ENCODE data around the gene TMCC2.
A peak's percentile ranks its signal among the peaks of the same experiment; 100 is the strongest.

Gene TMCC2

DNA sequence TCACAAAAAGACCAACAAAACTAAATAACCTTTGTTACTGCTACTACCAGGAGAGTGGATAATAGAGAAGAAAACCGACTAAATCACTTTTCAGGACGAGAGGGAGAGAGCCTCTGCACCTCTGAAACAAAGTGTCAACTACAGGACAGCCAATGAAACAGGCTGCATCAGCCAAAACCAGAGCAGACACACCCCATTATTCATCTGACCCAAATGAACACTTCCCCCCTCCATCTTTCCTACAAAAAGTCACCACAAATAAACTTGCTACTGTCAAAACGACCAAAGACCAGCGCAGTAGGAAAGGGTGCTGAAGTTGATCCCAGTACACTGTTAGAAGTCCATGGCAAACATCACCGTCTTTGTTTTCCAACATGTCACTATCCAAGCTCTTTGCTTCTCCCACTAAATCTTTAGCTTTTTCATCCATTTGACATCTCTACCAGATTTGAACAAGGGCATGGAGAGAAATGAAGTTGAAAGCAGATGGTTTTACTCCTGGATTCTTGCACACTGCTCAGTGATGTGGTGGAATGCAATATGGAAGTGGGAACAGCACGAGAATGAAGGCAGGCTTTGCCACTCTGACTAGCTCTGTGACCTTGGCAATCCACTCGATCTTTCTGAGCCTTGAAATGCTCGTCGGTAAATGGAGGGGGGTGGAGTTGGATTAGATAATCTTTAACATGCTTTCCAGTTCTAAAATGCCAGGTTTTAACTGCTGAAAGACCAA lies 36.7 kb upstream of the TMCC2 start:
- no CpG with 5 or more reads among the region's 9 CpGs for WGBS (ENCODE audit: insufficient coverage, insufficient read length)

GRCh38 chr1:205191622-205192021 lies 36.1 kb upstream of the TMCC2 start:
- no peak for DNase-seq (ENCODE audit: low read depth, low spot score)
- no peaks in the 10 kb centered on the region for H3K36me3 ChIP-seq (ENCODE audit: control insufficient read depth, insufficient read depth, low read length)
- WGBS (ENCODE audit: insufficient coverage, insufficient read length), result 100% methylated on average over 1 of the region's 2 CpGs
- H3K9me3 ChIP-seq (ENCODE audit: control insufficient read depth, insufficient read depth, low read length), result no peaks in the 10 kb centered on the region
- H3K27me3 ChIP-seq (ENCODE audit: control insufficient read depth, insufficient read depth, low read length), result no peaks in the 10 kb centered on the region
- H3K4me3 ChIP-seq (ENCODE audit: low read length), result no peak overlapping the region
- H3K4me1 ChIP-seq (ENCODE audit: control insufficient read depth, insufficient read depth, low read length), result peaks cover 9% of the 10 kb centered on the region
- H3K27ac ChIP-seq (ENCODE audit: low read length), result no peak overlapping the region

More for the DNA sequence above, 36.7 kb upstream of the TMCC2 start:
- Histone ChIP-seq H3K27me3 (ENCODE audit: control insufficient read depth, insufficient read depth, low read length) (no peaks in the 10 kb centered on the region), H3K4me3 (ENCODE audit: low read length) (no peak overlapping the region), H3K36me3 (ENCODE audit: control insufficient read depth, insufficient read depth, low read length) (no peaks in the 10 kb centered on the region), H3K27ac (ENCODE audit: low read length) (no peak overlapping the region), H3K4me1 (ENCODE audit: control insufficient read depth, insufficient read depth, low read length) (peaks cover 9% of the 10 kb centered on the region), H3K9me3 (ENCODE audit: control insufficient read depth, insufficient read depth, low read length) (no peaks in the 10 kb centered on the region)
- DNase-seq (ENCODE audit: low read depth, low spot score), result no peak

DNA sequence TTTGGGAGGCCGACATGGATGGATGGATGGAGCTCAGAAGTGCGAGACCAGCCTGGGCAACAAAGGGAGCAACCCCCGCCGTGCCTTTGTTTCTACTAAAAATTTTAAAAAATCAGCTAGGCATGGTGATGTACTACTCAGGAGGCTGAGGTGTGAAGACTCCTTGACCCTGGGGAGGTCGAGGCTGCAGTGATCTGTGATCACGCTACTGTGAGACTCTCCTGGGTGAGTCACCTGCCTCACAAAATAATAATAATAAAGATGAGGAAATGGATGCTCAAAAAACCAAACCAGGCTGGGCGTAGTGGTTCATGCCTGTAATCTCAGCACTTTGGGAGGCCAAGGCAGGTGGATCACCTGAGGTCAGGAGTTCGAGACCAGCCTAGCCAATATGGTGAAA lies 35.5 kb upstream of the TMCC2 start:
- WGBS (ENCODE audit: insufficient coverage, insufficient read length), result no CpG with 5 or more reads among the region's 8 CpGs
- no peak overlapping the region for H3K27ac ChIP-seq (ENCODE audit: low read length)
- DNase-seq (ENCODE audit: low read depth, low spot score), result no peak
- no peaks in the 10 kb centered on the region for H3K36me3 ChIP-seq (ENCODE audit: control insufficient read depth, insufficient read depth, low read length)
- peaks cover 9% of the 10 kb centered on the region for H3K4me1 ChIP-seq (ENCODE audit: control insufficient read depth, insufficient read depth, low read length)
- H3K27me3 ChIP-seq (ENCODE audit: control insufficient read depth, insufficient read depth, low read length), result no peaks in the 10 kb centered on the region
- no peak overlapping the region for H3K4me3 ChIP-seq (ENCODE audit: low read length)
- H3K9me3 ChIP-seq (ENCODE audit: control insufficient read depth, insufficient read depth, low read length), result no peaks in the 10 kb centered on the region

GRCh38 chr1:205199090-205199930 lies 28.4 kb upstream of the TMCC2 start:
- Histone ChIP-seq H3K9me3 (ENCODE audit: control insufficient read depth, insufficient read depth, low read length) (no peaks in the 10 kb centered on the region), H3K27ac (ENCODE audit: low read length) (no peak overlapping the region), H3K4me1 (ENCODE audit: control insufficient read depth, insufficient read depth, low read length) (peaks cover 9% of the 10 kb centered on the region; the same call in 1 of the 2 replicates), H3K4me3 (ENCODE audit: low read length) (no peak overlapping the region), H3K36me3 (ENCODE audit: control insufficient read depth, insufficient read depth, low read length) (no peaks in the 10 kb centered on the region), H3K27me3 (ENCODE audit: control insufficient read depth, insufficient read depth, low read length) (no peaks in the 10 kb centered on the region)
- WGBS (ENCODE audit: insufficient coverage, insufficient read length), result no CpG with 5 or more reads among the region's 9 CpGs
- no peak for DNase-seq (ENCODE audit: low read depth, low spot score)

DNA sequence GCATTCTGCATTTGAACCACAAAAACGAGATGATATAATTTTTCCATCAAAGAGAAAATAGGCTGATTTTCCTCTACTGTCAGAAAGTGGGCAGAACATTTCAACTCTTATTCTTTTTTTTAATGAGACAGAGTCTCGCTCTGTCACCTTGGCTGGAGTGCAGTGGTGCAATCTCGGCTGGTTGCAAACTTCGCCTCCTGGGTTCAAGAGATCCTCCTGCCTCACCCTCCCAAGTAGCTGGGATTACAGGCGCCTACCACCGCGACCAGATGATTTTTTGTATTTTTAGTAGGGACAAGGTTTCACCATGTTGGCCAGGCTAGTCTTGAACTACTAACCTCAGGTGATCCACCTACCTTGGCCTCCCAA lies 27.8 kb upstream of the TMCC2 start:
- H3K36me3 ChIP-seq (ENCODE audit: control insufficient read depth, insufficient read depth, low read length), result no peaks in the 10 kb centered on the region
- H3K4me1 ChIP-seq (ENCODE audit: control insufficient read depth, insufficient read depth, low read length), result peaks cover 9% of the 10 kb centered on the region; the same call in 1 of the 2 replicates
- no peak overlapping the region for H3K27ac ChIP-seq (ENCODE audit: low read length)
- H3K27me3 ChIP-seq (ENCODE audit: control insufficient read depth, insufficient read depth, low read length), result no peaks in the 10 kb centered on the region
- no peak overlapping the region for H3K4me3 ChIP-seq (ENCODE audit: low read length)
- DNase-seq (ENCODE audit: low read depth, low spot score), result no peak
- no CpG with 5 or more reads among the region's 7 CpGs for WGBS (ENCODE audit: insufficient coverage, insufficient read length)
- no peaks in the 10 kb centered on the region for H3K9me3 ChIP-seq (ENCODE audit: control insufficient read depth, insufficient read depth, low read length)

DNA sequence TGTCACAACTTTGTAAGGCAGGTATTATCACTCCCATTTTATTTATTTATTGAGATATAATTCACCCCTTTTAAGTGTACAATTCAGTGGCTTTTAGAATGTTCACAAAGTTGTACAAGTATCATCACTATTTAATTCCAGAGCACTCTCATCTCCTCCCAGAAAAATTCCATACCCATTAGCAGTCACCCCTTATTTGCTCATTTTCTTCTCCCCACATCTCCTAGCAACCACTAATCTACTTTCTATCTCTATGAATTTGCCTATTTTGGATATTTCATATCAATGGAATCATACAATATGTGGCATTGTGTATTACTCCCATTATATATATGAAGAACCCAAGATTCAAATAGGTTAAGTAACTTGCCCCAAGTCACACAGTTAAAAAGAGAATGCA lies 23.2 kb upstream of the TMCC2 start:
- Histone ChIP-seq H3K27ac (ENCODE audit: low read length) (no peak overlapping the region), H3K4me3 (ENCODE audit: low read length) (no peak overlapping the region), H3K27me3 (ENCODE audit: control insufficient read depth, insufficient read depth, low read length) (no peaks in the 10 kb centered on the region), H3K36me3 (ENCODE audit: control insufficient read depth, insufficient read depth, low read length) (no peaks in the 10 kb centered on the region), H3K9me3 (ENCODE audit: control insufficient read depth, insufficient read depth, low read length) (no peaks in the 10 kb centered on the region), H3K4me1 (ENCODE audit: control insufficient read depth, insufficient read depth, low read length) (peaks cover 9% of the 10 kb centered on the region; the same call in 1 of the 2 replicates)
- DNase-seq (ENCODE audit: low read depth, low spot score), result no peak

DNA sequence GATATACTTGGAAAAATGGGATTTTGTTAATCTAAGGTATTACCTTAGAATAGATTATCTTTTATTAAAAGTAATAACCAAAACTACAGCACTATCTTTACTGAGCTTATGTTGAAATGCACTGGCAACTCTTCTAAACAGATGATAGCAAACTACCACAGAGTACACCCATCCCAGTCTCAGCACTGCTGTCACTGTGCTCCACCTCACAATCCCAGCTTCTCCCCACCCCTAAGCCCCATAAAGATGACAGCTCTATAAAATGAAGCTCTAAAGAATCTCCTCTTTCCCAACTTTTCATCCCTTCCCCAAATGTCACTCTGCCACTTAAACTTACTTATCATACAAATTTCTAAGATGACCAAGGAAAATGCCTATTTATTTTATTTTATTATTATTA lies 22.7 kb upstream of the TMCC2 start:
- Histone ChIP-seq H3K4me1 (ENCODE audit: control insufficient read depth, insufficient read depth, low read length) (peaks cover 9% of the 10 kb centered on the region; the same call in 1 of the 2 replicates), H3K27me3 (ENCODE audit: control insufficient read depth, insufficient read depth, low read length) (no peaks in the 10 kb centered on the region), H3K4me3 (ENCODE audit: low read length) (no peak overlapping the region), H3K36me3 (ENCODE audit: control insufficient read depth, insufficient read depth, low read length) (no peaks in the 10 kb centered on the region), H3K27ac (ENCODE audit: low read length) (no peak overlapping the region), H3K9me3 (ENCODE audit: control insufficient read depth, insufficient read depth, low read length) (no peaks in the 10 kb centered on the region)
- no peak for DNase-seq (ENCODE audit: low read depth, low spot score)

GRCh38 chr1:205208811-205209210 lies 18.9 kb upstream of the TMCC2 start:
- DNase-seq (ENCODE audit: low read depth, low spot score), result no peak
- Histone ChIP-seq H3K4me1 (ENCODE audit: control insufficient read depth, insufficient read depth, low read length) (no peaks in the 10 kb centered on the region), H3K36me3 (ENCODE audit: control insufficient read depth, insufficient read depth, low read length) (no peaks in the 10 kb centered on the region), H3K27me3 (ENCODE audit: control insufficient read depth, insufficient read depth, low read length) (no peaks in the 10 kb centered on the region), H3K27ac (ENCODE audit: low read length) (no peak overlapping the region), H3K9me3 (ENCODE audit: control insufficient read depth, insufficient read depth, low read length) (no peaks in the 10 kb centered on the region), H3K4me3 (ENCODE audit: low read length) (no peak overlapping the region)
- WGBS (ENCODE audit: insufficient coverage, insufficient read length), result no CpG with 5 or more reads among the region's 3 CpGs

GRCh38 chr1:205210756-205211168 lies 17.0 kb upstream of the TMCC2 start:
- DNase-seq (ENCODE audit: low read depth, low spot score), result no peak
- Histone ChIP-seq H3K27ac (ENCODE audit: low read length) (no peak overlapping the region), H3K27me3 (ENCODE audit: control insufficient read depth, insufficient read depth, low read length) (no peaks in the 10 kb centered on the region), H3K36me3 (ENCODE audit: control insufficient read depth, insufficient read depth, low read length) (no peaks in the 10 kb centered on the region), H3K9me3 (ENCODE audit: control insufficient read depth, insufficient read depth, low read length) (no peaks in the 10 kb centered on the region), H3K4me1 (ENCODE audit: control insufficient read depth, insufficient read depth, low read length) (no peaks in the 10 kb centered on the region), H3K4me3 (ENCODE audit: low read length) (peak overlapping the region; percentile 62; the same call in 1 of the 2 replicates)
- WGBS (ENCODE audit: insufficient coverage, insufficient read length), result no CpG with 5 or more reads among the region's 31 CpGs

DNA sequence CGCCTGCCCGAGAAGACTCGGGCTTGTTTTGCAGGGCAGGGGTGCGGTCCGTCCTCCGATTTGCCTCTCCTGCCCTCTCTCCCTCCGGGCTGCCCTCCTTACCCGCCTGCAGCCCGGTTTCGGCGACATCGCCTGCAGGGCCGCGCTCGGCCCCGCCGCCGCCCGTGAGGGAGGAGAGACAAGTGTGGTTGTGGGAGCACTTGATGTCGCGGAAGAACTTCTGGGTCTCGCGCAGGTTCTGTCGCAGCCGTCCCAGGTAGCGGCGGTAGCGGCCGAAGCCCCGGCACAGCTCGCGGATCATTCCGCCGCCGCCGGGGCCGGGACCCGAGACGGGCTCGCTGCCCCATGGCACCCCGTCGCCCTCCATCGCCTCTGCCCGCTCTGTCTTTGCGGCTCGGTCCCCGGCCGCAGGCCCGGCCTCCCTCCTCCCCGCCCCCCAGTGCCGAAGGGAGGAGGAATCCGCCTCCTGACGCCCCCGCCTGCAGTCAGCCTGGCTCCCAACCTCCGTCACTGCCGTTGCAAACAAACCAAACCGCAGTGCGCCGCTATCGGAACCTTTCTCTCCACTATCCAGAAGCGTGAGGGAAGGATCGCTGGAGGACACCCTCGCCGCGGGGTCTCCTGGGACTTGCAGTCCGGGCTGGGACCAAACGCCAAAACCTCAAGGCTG lies 16.4 kb upstream of the TMCC2 start, which contains the start of gene DSTYK:
Gene DSTYK (minus strand): TSS at position 534 of the 670 bp plus-strand sequence. CDS start 167 bp downstream, at position 367.
- H3K36me3 ChIP-seq (ENCODE audit: control insufficient read depth, insufficient read depth, low read length), result no peaks in the 10 kb centered on the region
- no peaks in the 10 kb centered on the region for H3K27me3 ChIP-seq (ENCODE audit: control insufficient read depth, insufficient read depth, low read length)
- H3K4me1 ChIP-seq (ENCODE audit: control insufficient read depth, insufficient read depth, low read length), result no peaks in the 10 kb centered on the region
- H3K4me3 ChIP-seq (ENCODE audit: low read length), result peak within 1 kb of the TSS; percentile 62; the same call in 1 of the 2 replicates
- peak; percentile 92 for DNase-seq (ENCODE audit: low read depth, low spot score)
- WGBS (ENCODE audit: insufficient coverage, insufficient read length), result no CpG with 5 or more reads among the region's 67 CpGs
- H3K27ac ChIP-seq (ENCODE audit: low read length), result no peak within 1 kb of the TSS
- no peaks in the 10 kb centered on the region for H3K9me3 ChIP-seq (ENCODE audit: control insufficient read depth, insufficient read depth, low read length)
